OCI-LY1 (cell line): Measurements from ENCODE around the gene NEK2.

Experiments used
- H2AFZ ChIP-seq: fragments of 200-600 bp; sonication (generic), shearing (Covaris generic); 2 replicates; pipeline ENCODE4 v1.6.0; 2014; ENCODE audit warnings: antibody characterized with exemption, mild to moderate bottlenecking, low read length
- H3F3A ChIP-seq: fragments of 200-600 bp; sonication (generic), shearing (Covaris generic); 2 replicates; pipeline ENCODE4 v1.6.0; 2014; ENCODE audit warnings: mild to moderate bottlenecking, antibody characterized with exemption, low read length, moderate library complexity; ENCODE audit not compliant: insufficient read depth
- H3K27ac ChIP-seq: fragments of 200-600 bp; sonication (generic); 2 replicates; pipeline ENCODE4 v1.5.1; 2014; ENCODE audit warnings: low read length, mixed run types, mild to moderate bottlenecking, low read depth; ENCODE audit not compliant: poor library complexity, severe bottlenecking
- H3K27me3 ChIP-seq: fragments of 200-600 bp; sonication (generic); 2 replicates; pipeline ENCODE4 v1.6.0; 2014; ENCODE audit warnings: antibody characterized with exemption, mild to moderate bottlenecking, low read length, moderate library complexity; ENCODE audit not compliant: insufficient read depth
- H3K36me3 ChIP-seq: fragments of 200-600 bp; sonication (generic); 2 replicates; pipeline ENCODE4 v1.6.1; 2014; ENCODE audit warnings: mild to moderate bottlenecking, antibody characterized with exemption, low read length, moderate library complexity, mixed read lengths; ENCODE audit not compliant: insufficient read depth
- H3K4me1 ChIP-seq: fragments of 200-600 bp; sonication (generic); 2 replicates; pipeline ENCODE4 v1.5.1; 2014; ENCODE audit warnings: mild to moderate bottlenecking, low read length, moderate library complexity; ENCODE audit not compliant: insufficient read depth, severe bottlenecking
- H3K4me2 ChIP-seq: fragments of 200-600 bp; sonication (generic), shearing (Covaris generic); 2 replicates; pipeline ENCODE4 v1.6.1; 2014; ENCODE audit warnings: low read length
- H3K4me3 ChIP-seq: fragments of 200-600 bp; sonication (generic); 2 replicates; pipeline ENCODE4 v1.5.1; 2014; ENCODE audit warnings: low read length, low read depth, mild to moderate bottlenecking, mixed read lengths; ENCODE audit not compliant: poor library complexity, severe bottlenecking
- H3K79me2 ChIP-seq: fragments of 200-600 bp; shearing (Covaris generic); 2 replicates; pipeline ENCODE4 v1.6.1; 2016; ENCODE audit warnings: mixed run types, low read length, mixed read lengths; ENCODE audit not compliant: insufficient read depth
- H3K9ac ChIP-seq: fragments of 200-600 bp; sonication (generic), shearing (Covaris generic); 2 replicates; pipeline ENCODE4 v1.6.1; 2014; ENCODE audit warnings: mild to moderate bottlenecking, low read length, mixed read lengths
- H3K9me2 ChIP-seq: fragments of 200-600 bp; sonication (generic), shearing (Covaris generic); 2 replicates; pipeline ENCODE4 v1.6.1; 2014; ENCODE audit warnings: low read depth, mild to moderate bottlenecking, low read length, mixed read lengths
- H3K9me3 ChIP-seq: fragments of 200-600 bp; shearing (Covaris generic); 2 replicates; pipeline ENCODE4 v1.6.1; 2014; ENCODE audit warnings: low read length, mixed read lengths
- H4K20me1 ChIP-seq: fragments of 200-600 bp; sonication (generic), shearing (Covaris generic); 2 replicates; pipeline ENCODE4 v1.6.0; 2016; ENCODE audit warnings: mild to moderate bottlenecking, low read length; ENCODE audit not compliant: insufficient read depth
- EZH2 ChIP-seq: fragments of 200-600 bp; sonication (generic), shearing (Covaris generic); IDR thresholded peaks from 2 replicates; pipeline ENCODE4 v1.8.0; 2017; ENCODE audit warnings: borderline replicate concordance, mixed run types, mild to moderate bottlenecking, antibody characterized with exemption, low read length, moderate library complexity, mixed read lengths
- TF ChIP-seq, protein P1 (sequence below): fragments of 200-600 bp; sonication (generic), shearing (Covaris generic); IDR thresholded peaks from 2 replicates; pipeline ENCODE4 v1.5.1; 2017; ENCODE audit warnings: mild to moderate bottlenecking, antibody characterized with exemption, low read length, moderate library complexity, mixed read lengths

NEK2 gene

DNA sequence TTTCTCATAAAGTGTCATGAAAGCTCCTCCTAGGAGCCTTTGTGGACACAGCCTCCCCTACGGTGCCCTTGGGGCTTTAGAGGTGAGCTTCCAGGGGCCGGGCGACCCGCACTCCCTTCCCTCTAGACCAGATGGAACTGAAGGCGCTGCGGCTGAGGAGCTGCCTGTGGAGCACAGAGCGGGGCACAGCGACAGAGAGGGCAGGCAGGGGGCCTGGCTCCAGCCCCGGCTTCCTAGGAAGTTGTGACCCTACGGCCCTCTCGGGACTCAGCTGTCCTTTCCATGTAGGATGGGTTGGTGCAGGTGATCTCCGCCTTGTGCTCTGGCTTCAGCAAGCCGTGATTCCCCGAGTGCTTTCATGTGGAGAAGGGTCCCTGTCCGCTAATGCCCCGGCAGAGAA, 23.6 kb upstream of the NEK2 start:
- H3K4me3 ChIP-seq: no peak overlapping the region

DNA sequence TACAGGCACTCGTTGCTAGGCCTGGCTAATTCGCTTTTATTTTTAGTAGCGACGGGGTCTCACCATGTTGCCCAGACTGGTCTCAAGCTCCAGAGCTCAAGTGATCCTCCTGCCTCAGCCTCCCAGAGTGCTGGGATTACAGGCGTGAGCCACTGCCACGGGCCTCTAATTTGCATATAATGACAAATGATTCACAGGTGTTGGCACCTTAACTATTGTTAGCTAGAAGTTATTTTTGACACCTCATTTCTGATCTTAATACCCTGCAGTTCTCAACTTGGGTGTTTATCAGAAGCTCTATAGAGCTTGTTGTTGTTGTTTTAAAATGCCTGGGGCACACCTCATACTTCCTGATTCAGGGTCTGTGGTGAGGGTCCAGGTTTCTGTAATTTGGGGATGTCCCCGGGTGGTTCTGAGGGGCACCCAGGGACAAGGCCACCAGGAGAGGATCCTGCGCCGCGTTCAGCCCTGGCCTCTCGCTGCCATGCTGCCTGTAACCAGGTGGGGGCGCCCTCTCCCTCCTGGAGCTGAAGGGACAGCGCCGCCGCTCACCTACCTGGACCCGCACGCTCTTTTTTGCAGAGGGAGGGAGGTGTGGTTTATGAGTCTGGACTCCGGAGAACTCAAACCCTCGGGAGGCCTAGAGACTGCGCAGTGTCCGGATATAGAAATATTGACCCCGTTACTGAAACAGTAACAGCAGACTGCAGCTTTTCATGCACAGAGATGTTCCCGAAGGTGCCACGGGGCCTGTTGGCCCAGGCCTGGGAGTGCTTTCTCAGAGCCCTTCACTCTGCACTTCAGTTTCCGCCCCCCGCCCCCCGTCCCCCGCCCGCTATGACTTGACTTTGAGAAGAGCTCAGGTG, 23.0 kb upstream of the NEK2 start:
- no peaks in the 10 kb centered on the region; the same call in 1 of the 2 replicates for H3K36me3 ChIP-seq
- H3K9me2 ChIP-seq: no peaks in the 10 kb centered on the region
- peaks cover 16% of the 10 kb centered on the region for H3K4me1 ChIP-seq
- H3F3A ChIP-seq: no peaks in the 10 kb centered on the region
- H3K27me3 ChIP-seq: peaks cover 12% of the 10 kb centered on the region
- TF ChIP-seq, protein P1, sequence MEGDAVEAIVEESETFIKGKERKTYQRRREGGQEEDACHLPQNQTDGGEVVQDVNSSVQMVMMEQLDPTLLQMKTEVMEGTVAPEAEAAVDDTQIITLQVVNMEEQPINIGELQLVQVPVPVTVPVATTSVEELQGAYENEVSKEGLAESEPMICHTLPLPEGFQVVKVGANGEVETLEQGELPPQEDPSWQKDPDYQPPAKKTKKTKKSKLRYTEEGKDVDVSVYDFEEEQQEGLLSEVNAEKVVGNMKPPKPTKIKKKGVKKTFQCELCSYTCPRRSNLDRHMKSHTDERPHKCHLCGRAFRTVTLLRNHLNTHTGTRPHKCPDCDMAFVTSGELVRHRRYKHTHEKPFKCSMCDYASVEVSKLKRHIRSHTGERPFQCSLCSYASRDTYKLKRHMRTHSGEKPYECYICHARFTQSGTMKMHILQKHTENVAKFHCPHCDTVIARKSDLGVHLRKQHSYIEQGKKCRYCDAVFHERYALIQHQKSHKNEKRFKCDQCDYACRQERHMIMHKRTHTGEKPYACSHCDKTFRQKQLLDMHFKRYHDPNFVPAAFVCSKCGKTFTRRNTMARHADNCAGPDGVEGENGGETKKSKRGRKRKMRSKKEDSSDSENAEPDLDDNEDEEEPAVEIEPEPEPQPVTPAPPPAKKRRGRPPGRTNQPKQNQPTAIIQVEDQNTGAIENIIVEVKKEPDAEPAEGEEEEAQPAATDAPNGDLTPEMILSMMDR: peak; percentile 98
- no peak for TF ChIP-seq EZH2
- 0 out of 2 replicates have a peak, but pooled peaks cover 2% of the 10 kb centered on the region for H3K9me3 ChIP-seq
- no peaks in the 10 kb centered on the region for H4K20me1 ChIP-seq
- no peaks in the 10 kb centered on the region for H3K79me2 ChIP-seq
- H3K4me3 ChIP-seq: peak overlapping the region; percentile 28
- H3K4me2 ChIP-seq: peak overlapping the region; percentile 56
- H2AFZ ChIP-seq: no peak overlapping the region
- H3K9ac ChIP-seq: no peak overlapping the region
- H3K27ac ChIP-seq: no peak overlapping the region

More for the DNA sequence above, 23.6 kb upstream of the NEK2 start:
- Histone ChIP-seq H3K9ac (no peak overlapping the region), H3K27me3 (peaks cover 15% of the 10 kb centered on the region), H3F3A (no peaks in the 10 kb centered on the region), H4K20me1 (no peaks in the 10 kb centered on the region), H3K4me1 (peaks cover 16% of the 10 kb centered on the region), H3K36me3 (no peaks in the 10 kb centered on the region; the same call in 1 of the 2 replicates), H3K27ac (no peak overlapping the region), H3K9me3 (0 out of 2 replicates have a peak, but pooled peaks cover 2% of the 10 kb centered on the region), H3K79me2 (no peaks in the 10 kb centered on the region), H2AFZ (no peak overlapping the region), H3K4me2 (peak overlapping the region; percentile 56; the same call in 1 of the 2 replicates), H3K9me2 (no peaks in the 10 kb centered on the region)
- TF ChIP-seq, protein P1: no peak
- TF ChIP-seq EZH2: no peak

DNA sequence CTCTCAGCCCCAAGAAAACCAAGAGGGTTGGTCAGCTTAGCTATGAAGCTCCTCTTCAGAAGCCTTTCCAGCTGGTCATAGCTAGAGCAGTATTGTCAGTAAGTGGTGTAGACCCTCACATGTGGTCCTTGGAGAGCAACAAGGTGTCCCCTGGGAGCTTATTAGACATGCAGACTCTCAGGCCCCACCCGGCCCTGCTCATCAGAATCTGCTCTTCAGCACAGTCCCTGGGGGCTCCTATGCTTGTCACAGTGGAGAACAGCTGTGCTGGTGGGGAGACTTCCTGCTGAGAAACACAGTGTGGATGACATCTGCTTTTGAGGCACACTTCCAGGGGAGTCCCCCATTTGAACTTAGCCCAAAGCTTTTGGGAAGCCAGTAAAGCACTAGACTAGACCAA, 21.9 kb upstream of the NEK2 start:
- Histone ChIP-seq H3K79me2 (no peaks in the 10 kb centered on the region), H3K9ac (no peak overlapping the region), H3K36me3 (no peaks in the 10 kb centered on the region; the same call in 1 of the 2 replicates), H3K4me2 (no peak overlapping the region), H3K4me1 (peaks cover 16% of the 10 kb centered on the region), H3K4me3 (no peak overlapping the region), H3K27me3 (peaks cover 11% of the 10 kb centered on the region), H3K9me3 (0 out of 2 replicates have a peak, but pooled peaks cover 2% of the 10 kb centered on the region), H2AFZ (no peak overlapping the region), H4K20me1 (no peaks in the 10 kb centered on the region), H3K9me2 (no peaks in the 10 kb centered on the region), H3F3A (no peaks in the 10 kb centered on the region), H3K27ac (no peak overlapping the region)
- TF ChIP-seq EZH2: no peak
- TF ChIP-seq, protein P1: no peak
